ENCODE results near the gene ARL5C. TPM values are rescaled to one million over a fixed set of nuclear protein-coding genes. Genes with fewer than 3 reads are reported as not detected.
"Not testable (repeated sequence)": the region's sequence is repeated elsewhere in the genome, so short reads cannot be mapped to it uniquely, and the experiment has no call there.

The ARL5C gene
- total RNA-seq, 1 donor from 2014 or later = not detected

- intact Hi-C loops (cut with micrococcal nuclease) = loop anchor here (10.0 kb wide), 1 partner anchor 53 kb away; no protein-coding TSS in a partner anchor
- no peak for ATAC-seq
These were observed 18.5 kb downstream of the ARL5C start for GRCh38 chr17:39147221-39148185.

GRCh38 chr17:39146273-39146672 lies 19.7 kb downstream of the ARL5C start:
- ATAC-seq = no peak
- intact Hi-C loops (cut with micrococcal nuclease) = loop anchor here (10.0 kb wide), 1 partner anchor 51 kb away; no protein-coding TSS in a partner anchor
- peak; percentile 6 for DNase-seq

More at GRCh38 chr17:39147221-39148185, 18.5 kb downstream of the ARL5C start:
- DNase-seq = no peak

GRCh38 chr17:39145143-39145542 lies 20.8 kb downstream of the ARL5C start:
- DNase-seq (peak; percentile 21), ATAC-seq (no peak)
- intact Hi-C loops (cut with micrococcal nuclease) = loop anchor here (10.0 kb wide), 1 partner anchor 50 kb away; no protein-coding TSS in a partner anchor

GRCh38 chr17:39144416-39144840 lies 21.5 kb downstream of the ARL5C start:
- ATAC-seq (peak; percentile 89), DNase-seq (peak; percentile 93)
- intact Hi-C loops (cut with micrococcal nuclease) = loop anchor here (10.0 kb wide), 1 partner anchor 50 kb away; no protein-coding TSS in a partner anchor

- peak; percentile 78 for ATAC-seq
- peak; percentile 88 for DNase-seq
- intact Hi-C loops (cut with micrococcal nuclease) = loop anchor here (10.0 kb wide), 1 partner anchor 49 kb away; no protein-coding TSS in a partner anchor
These were observed 22.3 kb downstream of the ARL5C start for GRCh38 chr17:39143552-39144093.

GRCh38 chr17:39141915-39142664 lies 23.9 kb downstream of the ARL5C start:
- intact Hi-C loops (cut with micrococcal nuclease) = loop anchor here (10.0 kb wide), 1 partner anchor 47 kb away; no protein-coding TSS in a partner anchor
- ATAC-seq (no peak), DNase-seq (peak; percentile 22)

DNA sequence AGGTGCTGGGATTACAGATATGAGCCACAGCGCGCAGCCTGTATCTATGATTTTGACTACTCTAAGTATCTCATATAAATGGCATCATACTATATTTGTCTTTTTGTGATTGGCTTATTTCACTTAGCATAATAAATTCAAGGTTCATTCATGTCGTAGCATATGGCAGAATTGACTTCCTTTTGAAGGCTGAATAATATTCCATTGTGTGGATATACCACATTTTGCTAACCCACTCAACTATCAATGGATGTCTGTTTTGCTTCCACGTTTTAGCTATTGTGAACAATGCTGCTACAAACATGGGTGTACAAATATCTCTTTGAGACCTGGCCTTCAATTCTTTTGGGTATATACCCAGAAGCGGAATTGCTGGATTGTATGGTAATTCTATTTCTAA lies 24.7 kb downstream of the ARL5C start:
- DNase-seq (no peak), ATAC-seq (no peak)
- intact Hi-C loops (cut with micrococcal nuclease) = loop anchor here (10.0 kb wide), 1 partner anchor 46 kb away; no protein-coding TSS in a partner anchor

GRCh38 chr17:39139561-39139960 lies 26.4 kb downstream of the ARL5C start:
- intact Hi-C loops (cut with micrococcal nuclease) = no loop called here
- no peak for ATAC-seq
- peak; percentile 19 for DNase-seq

DNA sequence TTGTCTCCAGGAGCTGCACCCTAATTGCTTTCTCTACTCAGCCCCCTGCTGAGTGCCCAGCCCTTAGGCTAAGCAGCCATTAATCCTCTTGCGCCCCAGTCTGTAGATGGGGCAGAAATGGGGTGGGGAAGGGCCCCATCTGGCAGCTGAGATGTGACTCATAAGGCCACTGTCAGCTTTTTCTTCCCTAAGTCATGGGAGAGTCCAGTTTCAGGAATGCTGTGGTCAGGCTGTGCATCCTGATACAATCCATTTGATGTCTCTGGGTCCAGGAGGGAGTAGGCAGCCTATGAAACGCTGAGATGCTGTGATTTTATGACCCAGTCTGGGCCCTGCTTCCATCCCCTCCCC lies 26.8 kb downstream of the ARL5C start:
- intact Hi-C loops (cut with micrococcal nuclease) = no loop called here
- ATAC-seq = no peak
- no peak for DNase-seq

DNA sequence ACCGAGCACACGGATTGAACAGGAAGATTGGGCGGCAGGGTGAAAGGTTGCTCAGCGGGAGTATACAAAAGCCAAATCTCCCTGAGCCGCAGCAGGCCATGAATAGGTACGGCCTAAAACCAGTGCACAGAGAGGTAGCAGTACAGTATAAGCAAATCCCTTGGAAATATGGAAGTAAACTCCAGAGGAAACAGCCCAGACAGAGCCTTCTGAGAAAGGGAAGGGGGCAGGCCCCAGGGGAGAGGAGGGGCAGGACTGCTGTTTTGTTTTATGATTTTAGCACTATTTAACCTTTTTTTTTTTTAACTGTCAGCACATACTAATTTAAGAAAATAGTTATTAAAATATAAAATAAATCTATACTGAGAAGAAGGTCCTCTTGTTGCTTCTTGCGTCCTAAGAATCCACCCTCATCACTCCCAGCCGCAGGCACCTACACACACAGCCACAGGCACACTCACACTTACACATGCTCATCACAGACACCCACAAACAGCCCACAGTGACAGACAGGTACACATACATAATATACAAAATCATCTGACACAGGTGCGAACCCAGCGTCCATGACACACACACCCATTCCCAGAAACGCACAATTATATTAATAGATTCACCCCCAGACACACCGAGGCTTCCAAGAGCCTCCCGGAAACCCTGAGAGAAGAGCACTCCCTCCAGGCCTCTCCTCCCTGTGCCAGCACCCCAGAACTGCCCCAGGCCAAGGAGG lies 27.4 kb downstream of the ARL5C start:
- peak; percentile 37 for ATAC-seq
- DNase-seq = no peak
- intact Hi-C loops (cut with micrococcal nuclease) = no loop called here

DNA sequence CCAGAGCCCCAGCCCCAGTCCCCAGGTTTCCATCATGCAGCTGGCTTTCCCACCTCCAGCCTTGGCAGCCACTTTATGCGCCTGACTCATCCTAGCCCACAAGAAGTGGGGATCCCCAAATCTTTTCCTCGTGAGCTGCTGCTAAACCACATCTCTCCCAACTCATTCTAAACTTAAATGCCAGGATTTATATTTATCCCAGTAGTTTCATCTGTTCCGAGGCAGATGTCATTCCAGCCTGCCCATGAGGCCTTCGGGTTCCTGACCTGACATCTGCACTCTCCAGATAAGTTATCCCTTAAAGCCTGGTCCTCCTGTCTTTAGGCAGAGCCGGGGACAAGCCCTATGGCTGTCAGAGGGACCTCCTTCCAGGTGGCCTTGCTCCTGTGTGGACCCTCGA lies 31.1 kb downstream of the ARL5C start:
- DNase-seq = peak; percentile 12
- intact Hi-C loops (cut with micrococcal nuclease) = no loop called here
- ATAC-seq = no peak

DNA sequence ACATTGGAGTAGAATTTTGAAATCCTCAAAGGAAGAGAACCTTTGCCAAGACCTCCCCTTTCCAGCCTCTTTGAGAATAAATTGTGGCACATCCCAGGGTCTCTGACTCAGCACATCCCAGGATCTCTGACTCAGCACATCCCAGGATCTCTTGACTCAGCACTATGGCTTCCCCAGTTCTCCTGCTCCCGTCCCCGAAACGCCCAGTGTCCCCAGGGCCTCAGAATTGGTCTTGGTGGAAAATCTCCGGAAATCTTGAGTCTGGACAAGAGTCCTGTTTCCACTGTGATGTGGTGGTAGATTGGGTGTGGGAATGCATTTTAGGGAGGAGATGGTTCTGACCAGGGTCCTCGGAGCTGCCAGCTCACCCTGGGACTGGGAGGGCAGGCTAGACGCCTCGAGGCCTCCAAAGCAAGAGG lies 33.8 kb downstream of the ARL5C start:
- ATAC-seq (peak; percentile 80), DNase-seq (peak; percentile 47)
- intact Hi-C loops (cut with micrococcal nuclease) = no loop called here

DNA sequence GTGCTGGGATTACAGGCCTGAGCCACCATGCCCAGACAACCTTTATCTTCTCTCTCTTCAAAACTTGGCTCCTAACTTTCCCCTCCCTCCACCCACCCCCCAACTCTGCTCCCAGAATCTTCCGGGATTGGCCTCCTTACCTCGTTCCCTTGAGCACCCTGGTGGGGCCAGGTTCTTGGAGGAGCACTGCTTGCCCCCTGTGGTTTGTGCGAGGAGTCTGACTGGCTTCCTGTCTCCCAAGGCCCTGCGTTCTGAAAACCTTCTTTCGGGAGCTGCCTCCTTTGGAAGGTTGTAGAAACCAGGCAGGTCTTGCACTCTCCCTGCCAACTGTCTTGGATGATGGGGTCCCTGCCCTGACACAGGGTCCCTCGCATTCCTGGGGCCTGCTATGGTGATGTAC lies 34.3 kb downstream of the ARL5C start:
- intact Hi-C loops (cut with micrococcal nuclease) = no loop called here
- DNase-seq = peak; percentile 14
- peak; percentile 21 for ATAC-seq

- DNase-seq (no peak), ATAC-seq (no peak)
- intact Hi-C loops (cut with micrococcal nuclease) = no loop called here
These were observed 35.8 kb downstream of the ARL5C start for GRCh38 chr17:39130205-39130604.

- ATAC-seq; intact Hi-C loops (cut with micrococcal nuclease); DNase-seq: not testable (repeated sequence)
These were observed 36.4 kb downstream of the ARL5C start for GRCh38 chr17:39129544-39129943.

- DNase-seq = peak; percentile 17
- intact Hi-C loops (cut with micrococcal nuclease) = no loop called here
- no peak for ATAC-seq
These were observed 39.5 kb downstream of the ARL5C start for GRCh38 chr17:39126436-39126835.

DNA sequence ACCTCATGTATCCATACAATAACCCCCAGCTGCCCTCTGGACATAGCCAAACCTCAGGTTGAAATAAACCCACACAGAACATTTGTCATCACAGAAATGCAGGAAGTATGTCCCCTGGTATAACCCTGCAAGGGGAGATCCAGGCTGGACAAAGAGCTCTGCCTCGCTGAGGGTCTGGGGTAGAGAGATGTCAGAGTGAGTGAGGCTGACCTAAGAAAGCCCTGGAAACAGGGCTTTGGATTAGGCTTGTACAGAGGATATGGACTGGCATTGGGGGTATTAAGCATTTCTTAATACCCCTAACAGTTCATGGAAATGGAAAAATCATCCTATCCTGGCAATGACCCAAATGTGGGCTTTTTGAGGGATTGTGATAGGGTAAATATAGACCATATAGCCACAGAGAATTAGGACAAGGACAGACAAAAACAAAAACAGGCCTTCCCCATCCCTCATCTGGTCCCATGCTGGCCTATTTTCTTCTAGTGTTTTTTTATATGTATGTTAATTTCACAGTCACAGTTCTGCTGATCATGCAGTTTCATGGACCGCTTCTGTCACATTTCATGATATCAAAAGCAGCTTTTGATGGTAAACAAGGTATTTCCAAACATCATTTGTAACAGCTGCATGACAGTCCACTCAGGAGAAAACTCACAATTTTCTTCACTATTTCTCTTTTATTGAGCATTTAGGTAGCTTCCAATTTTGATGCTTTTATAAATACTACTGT lies 40.7 kb downstream of the ARL5C start:
- ATAC-seq = no peak
- intact Hi-C loops (cut with micrococcal nuclease) = no loop called here

DNA sequence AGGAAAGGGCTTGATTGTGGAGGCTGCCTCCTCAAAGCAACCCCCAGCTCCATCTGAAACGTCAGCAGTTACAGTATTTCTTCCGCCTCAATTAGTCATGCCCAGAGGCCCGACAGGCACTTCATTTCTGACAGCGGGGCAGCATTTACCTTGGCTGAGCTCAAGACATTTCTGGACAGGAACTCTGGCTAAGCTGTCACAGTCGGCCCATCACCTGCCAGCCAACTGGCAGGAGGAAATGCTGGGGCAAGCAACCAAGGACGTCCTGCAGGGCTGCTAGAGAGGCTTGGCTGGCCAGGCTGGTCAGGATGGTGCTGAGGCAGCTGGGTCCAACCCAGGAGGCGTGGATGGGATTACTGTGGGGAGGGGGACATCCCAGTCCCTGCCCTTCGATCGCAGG lies 42.3 kb downstream of the ARL5C start:
- intact Hi-C loops (cut with micrococcal nuclease) = no loop called here
- DNase-seq (peak; percentile 35), ATAC-seq (peak; percentile 75)

More for the DNA sequence above, 40.7 kb downstream of the ARL5C start:
- no peak for DNase-seq

Data from left ventricle myocardium superior (tissue), 1 donor.